ENCODE data around the gene CDHR3. TPM values are rescaled to one million over a fixed set of nuclear protein-coding genes. Genes with fewer than 3 reads are reported as not detected.

The CDHR3 gene
- total RNA-seq, 1 experiment from 2014 or later = 3.3 TPM

DNA sequence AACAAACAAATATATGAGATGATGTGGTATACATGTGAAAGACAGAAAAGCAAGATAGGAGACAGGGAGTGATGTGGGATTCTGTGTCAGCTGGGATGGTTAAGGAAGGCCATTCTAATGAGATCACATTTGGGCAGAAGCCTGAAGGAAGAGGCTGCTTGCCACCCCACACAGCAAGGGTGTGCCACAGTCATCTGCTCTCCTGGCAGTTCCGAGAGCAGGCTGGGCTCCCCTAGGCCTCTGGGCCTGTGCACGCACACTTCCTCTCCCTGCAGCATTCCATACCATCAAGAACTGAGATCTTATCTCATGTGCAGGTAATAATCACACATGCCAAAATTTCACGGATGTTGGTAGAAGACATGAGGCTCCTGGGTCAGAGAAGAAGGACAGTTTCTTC, 105.9 kb downstream of the CDHR3 start:
- Histone ChIP-seq H3K56ac (ENCODE audit: insufficient read length, low read depth, low read length) (no peak overlapping the region), H3K4me2 (ENCODE audit: insufficient read depth, insufficient read length, low read length) (no peak overlapping the region), H2BK120ac (ENCODE audit: low read depth, low read length, poor library complexity, severe bottlenecking) (no peak overlapping the region), H4K20me1 (ENCODE audit: control insufficient read depth, insufficient read depth, insufficient read length) (no peaks in the 10 kb centered on the region), H3K79me1 (ENCODE audit: insufficient read depth, low read depth, low read length, poor library complexity, severe bottlenecking) (no peaks in the 10 kb centered on the region), H4K91ac (ENCODE audit: insufficient read length, low read depth, low read length) (no peak overlapping the region), H2BK15ac (ENCODE audit: low read depth, low read length) (no peak overlapping the region), H2AK5ac (ENCODE audit: insufficient read length, low read length) (no peak overlapping the region), H2AFZ (ENCODE audit: low read length) (no peak overlapping the region), H3K79me2 (ENCODE audit: insufficient read depth, low read length) (no peaks in the 10 kb centered on the region), H3K14ac (ENCODE audit: insufficient read depth, low read length) (no peak overlapping the region), H3K23me2 (ENCODE audit: insufficient read length, low read depth, low read length, poor library complexity, severe bottlenecking) (no peaks in the 10 kb centered on the region), H2BK5ac (ENCODE audit: insufficient read length, low read length) (no peak overlapping the region), H3K18ac (ENCODE audit: insufficient read length, low read depth, low read length) (no peak overlapping the region), H3K27me3 (ENCODE audit: insufficient read depth, low read length) (no peaks in the 10 kb centered on the region), H3K23ac (ENCODE audit: insufficient read length, low read depth, low read length) (no peak overlapping the region), H2BK12ac (ENCODE audit: insufficient read length, low read depth, low read length) (no peak overlapping the region), H2BK20ac (ENCODE audit: low read depth, low read length, poor library complexity, severe bottlenecking) (no peak overlapping the region), H3K9me3 (ENCODE audit: control insufficient read depth, low read depth, low read length) (no peaks in the 10 kb centered on the region), H3K9ac (ENCODE audit: extremely low read depth, insufficient read length, low read length) (no peak overlapping the region), H3K4me1 (ENCODE audit: insufficient read depth, low read length) (no peaks in the 10 kb centered on the region; the same call in 1 of the 2 replicates), H3K27ac (ENCODE audit: insufficient read length, low read depth, low read length) (no peak overlapping the region), H4K8ac (replicated peaks; ENCODE audit: insufficient read length, low read depth, low read length) (no peak overlapping the region), H3T11ph (ENCODE audit: low read length) (no peak overlapping the region), H3K4ac (ENCODE audit: low read depth, low read length) (no peak overlapping the region), H4K5ac (ENCODE audit: insufficient read length, low read depth, low read length) (no peak overlapping the region)
- peaks cover 17 to 22% of the 10 kb centered on the region in 2 experiments for H3K4me1 Mint-ChIP-seq
- no peaks in the 10 kb centered on the region for H3K27me3 Mint-ChIP-seq (ENCODE audit: low read depth)
- no peak for TF ChIP-seq CTCF (conservative IDR thresholded peaks at IDR 0.05)
- no peak for DNase-seq
- no peak overlapping the region for H3K4me3 Mint-ChIP-seq
- H3K36me3 Mint-ChIP-seq (ENCODE audit: insufficient read depth in 1 of 3, low read depth in 3 of 3) = no peaks in the 10 kb centered on the region
- H3K9me3 Mint-ChIP-seq = no peaks in the 10 kb centered on the region
- H3K27ac Mint-ChIP-seq = no peak overlapping the region
- WGBS (ENCODE audit: extremely low coverage, insufficient read length, low lambda C conversion rate) = no CpG with 5 or more reads among the region's 3 CpGs

Measured in H9 (cell line).